ENCODE data around the gene RNU6-9. TPM values are rescaled to one million over a fixed set of nuclear protein-coding genes. Genes with fewer than 3 reads are reported as not detected.

RNU6-9 gene
- total RNA-seq, 4 donors from 2014 or later = not detected

- H3K4me3 ChIP-seq (ENCODE audit: low read depth, poor library complexity, severe bottlenecking) = no peak overlapping the region
- 0 to 1% methylated on average over 7 to 71 of the region's 84 CpGs for WGBS, 2 donors
- no peak for DNase-seq (ENCODE audit: low spot score in 2 of 2)
- intact Hi-C loops (cut with DNase I; ENCODE audit: low total_unique reads) = loop anchor here (2.0 kb wide), 1 partner anchor 61 kb away; the partner anchor contains the start of gene CFD
- no peak for TF ChIP-seq POLR2A (IDR thresholded peaks at IDR 0.05)
- no peak for TF ChIP-seq CTCF (IDR thresholded peaks at IDR 0.05)
Measured at GRCh38 chr19:920051-920864, 27.0 kb downstream of the RNU6-9 start.

- H3K4me3 ChIP-seq (ENCODE audit: low read depth, poor library complexity, severe bottlenecking) = peak overlapping the region; percentile 83
- TF ChIP-seq POLR2A (IDR thresholded peaks at IDR 0.05) (no peak), CTCF (IDR thresholded peaks at IDR 0.05) (no peak)
- intact Hi-C loops (cut with DNase I; ENCODE audit: low total_unique reads) = no loop called here
- 8 to 10% methylated on average over 31 of the region's 31 CpGs for WGBS, 2 donors
- no peak for DNase-seq (ENCODE audit: low spot score in 2 of 2)
Measured at GRCh38 chr19:924553-925086, 31.3 kb downstream of the RNU6-9 start.

- DNase-seq (ENCODE audit: low spot score in 2 of 2) = no peak
- WGBS, 2 donors = 1% methylated on average over 22 to 25 of the region's 39 CpGs
- TF ChIP-seq CTCF (IDR thresholded peaks at IDR 0.05) (no peak), POLR2A (IDR thresholded peaks at IDR 0.05) (no peak)
- H3K4me3 ChIP-seq (ENCODE audit: low read depth, poor library complexity, severe bottlenecking) = peak overlapping the region; percentile 83
- intact Hi-C loops (cut with DNase I; ENCODE audit: low total_unique reads) = no loop called here
Measured at GRCh38 chr19:925087-925525, 31.8 kb downstream of the RNU6-9 start.

- DNase-seq (ENCODE audit: low spot score in 2 of 2) = peak; percentile 73 to 97
- intact Hi-C loops (cut with DNase I; ENCODE audit: low total_unique reads) = no loop called here
- peak within 1 kb of the TSS; percentile 83 for H3K4me3 ChIP-seq (ENCODE audit: low read depth, poor library complexity, severe bottlenecking)
- no peak for TF ChIP-seq POLR2A (IDR thresholded peaks at IDR 0.05)
- no peak for TF ChIP-seq CTCF (IDR thresholded peaks at IDR 0.05)
- 0 to 2% methylated on average over 27 to 35 of the region's 97 CpGs for WGBS, 2 donors
Measured at GRCh38 chr19:925526-926322, 32.4 kb downstream of the RNU6-9 start, which contains the start of gene ARID3A. Gene ARID3A (plus strand): TSS chr19:926035. CDS start chr19:929529, 3,494 bp downstream.

GRCh38 chr19:926323-926588 lies 33.0 kb downstream of the RNU6-9 start:
- no peak for DNase-seq (ENCODE audit: low spot score in 2 of 2)
- intact Hi-C loops (cut with DNase I; ENCODE audit: low total_unique reads) = no loop called here
- peak overlapping the region; percentile 83 for H3K4me3 ChIP-seq (ENCODE audit: low read depth, poor library complexity, severe bottlenecking)
- TF ChIP-seq POLR2A (IDR thresholded peaks at IDR 0.05) = no peak
- TF ChIP-seq CTCF (IDR thresholded peaks at IDR 0.05) = no peak
- 1% methylated on average over 12 to 21 of the region's 21 CpGs for WGBS, 2 donors
